Tibial nerve (tissue), 4 donors: ENCODE results near the gene XYLT1.
A peak's percentile ranks its signal among the peaks of the same experiment; 100 is the strongest.

Experiments used
- EP300 ChIP-seq, 2 donors: sonication (generic); formaldehyde crosslinking; IDR thresholded peaks; one replicate each; pipeline ENCODE4 v1.6.1; 2017; ENCODE audit warnings: antibody characterized with exemption in 2 of 2, mild to moderate bottlenecking in 1 of 2
- POLR2A ChIP-seq, 2 donors: fragments of 450-650 bp; IDR thresholded peaks; one replicate each; pipeline ENCODE4 v1.6.1; 2017; ENCODE audit warnings: antibody characterized with exemption in 2 of 2, mild to moderate bottlenecking in 2 of 2, moderate library complexity in 2 of 2
- TF ChIP-seq, protein P1 (sequence below), 5 experiments: fragments of 200-600 bp in 3 of 5; fragments of 450-650 bp in 2 of 5; sonication (generic) in 3 of 5; IDR thresholded peaks; one replicate each; pipeline ENCODE4 v1.5.1; 2016 to 2019; ENCODE audit warnings: antibody characterized with exemption in 5 of 5, mild to moderate bottlenecking in 3 of 5, moderate library complexity in 2 of 5

DNA sequence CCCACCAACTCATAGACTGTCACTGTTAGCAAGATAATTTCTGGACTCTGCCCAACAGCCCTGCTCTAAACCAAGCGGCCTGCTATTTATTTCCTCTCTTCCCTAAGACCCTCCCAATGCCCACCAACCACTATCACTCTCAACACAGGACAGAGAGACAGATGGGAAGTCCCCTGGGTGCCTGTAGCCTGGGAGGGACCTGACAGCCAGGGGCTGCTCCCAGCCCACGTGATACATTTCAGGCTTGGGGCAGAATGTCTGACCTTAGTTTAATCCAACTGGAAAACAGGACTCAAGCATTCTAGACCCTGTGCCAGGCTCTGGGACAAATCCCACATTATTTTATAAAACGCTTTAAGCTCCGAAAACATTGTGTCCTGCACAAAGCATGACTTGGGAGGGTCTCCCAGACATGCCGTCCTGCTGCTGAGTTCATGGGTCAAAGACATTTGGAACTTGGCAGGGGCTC lies 23.6 kb downstream of the XYLT1 start:
- TF ChIP-seq, protein P1, sequence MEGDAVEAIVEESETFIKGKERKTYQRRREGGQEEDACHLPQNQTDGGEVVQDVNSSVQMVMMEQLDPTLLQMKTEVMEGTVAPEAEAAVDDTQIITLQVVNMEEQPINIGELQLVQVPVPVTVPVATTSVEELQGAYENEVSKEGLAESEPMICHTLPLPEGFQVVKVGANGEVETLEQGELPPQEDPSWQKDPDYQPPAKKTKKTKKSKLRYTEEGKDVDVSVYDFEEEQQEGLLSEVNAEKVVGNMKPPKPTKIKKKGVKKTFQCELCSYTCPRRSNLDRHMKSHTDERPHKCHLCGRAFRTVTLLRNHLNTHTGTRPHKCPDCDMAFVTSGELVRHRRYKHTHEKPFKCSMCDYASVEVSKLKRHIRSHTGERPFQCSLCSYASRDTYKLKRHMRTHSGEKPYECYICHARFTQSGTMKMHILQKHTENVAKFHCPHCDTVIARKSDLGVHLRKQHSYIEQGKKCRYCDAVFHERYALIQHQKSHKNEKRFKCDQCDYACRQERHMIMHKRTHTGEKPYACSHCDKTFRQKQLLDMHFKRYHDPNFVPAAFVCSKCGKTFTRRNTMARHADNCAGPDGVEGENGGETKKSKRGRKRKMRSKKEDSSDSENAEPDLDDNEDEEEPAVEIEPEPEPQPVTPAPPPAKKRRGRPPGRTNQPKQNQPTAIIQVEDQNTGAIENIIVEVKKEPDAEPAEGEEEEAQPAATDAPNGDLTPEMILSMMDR (IDR thresholded peaks at IDR 0.05): no peak
- TF ChIP-seq POLR2A (IDR thresholded peaks at IDR 0.05): no peak
- peak in 1 of 2 donors; percentile 78 for TF ChIP-seq EP300 (IDR thresholded peaks at IDR 0.05)
